H9 (cell line): ENCODE data around the gene CDH15. TPM values are rescaled to one million over a fixed set of nuclear protein-coding genes. Genes with fewer than 3 reads are reported as not detected.

Experiments used
- DNase-seq: peaks from one replicate; pipeline ENCODE4 v3.0.0-alpha.2; 2017
- H2AFZ ChIP-seq: one replicate; pipeline ENCODE4 v1.6.1; 2013; ENCODE audit warnings: mild to moderate bottlenecking, low read length, control low read depth, moderate library complexity
- H2AK5ac ChIP-seq: 2 replicates; pipeline ENCODE4 v1.6.1; 2013; ENCODE audit warnings: low read length, control low read depth, mixed read lengths; ENCODE audit not compliant: insufficient read length
- H2BK120ac ChIP-seq: one replicate; pipeline ENCODE4 v1.6.1; 2013; ENCODE audit warnings: low read depth, mild to moderate bottlenecking, low read length, control low read depth, inconsistent platforms; ENCODE audit not compliant: poor library complexity, severe bottlenecking
- H2BK12ac ChIP-seq: 2 replicates; pipeline ENCODE4 v1.6.1; 2013; ENCODE audit warnings: low read length, control low read depth, mixed read lengths, low read depth; ENCODE audit not compliant: insufficient read length
- H2BK15ac ChIP-seq: 2 replicates; pipeline ENCODE4 v1.6.1; 2013; ENCODE audit warnings: low read depth, low read length, control low read depth
- H2BK20ac ChIP-seq: one replicate; pipeline ENCODE4 v1.6.1; 2013; ENCODE audit warnings: low read depth, mild to moderate bottlenecking, low read length, control low read depth, inconsistent platforms; ENCODE audit not compliant: poor library complexity, severe bottlenecking
- H2BK5ac ChIP-seq: 2 replicates; pipeline ENCODE4 v1.6.1; 2013; ENCODE audit warnings: low read length, control low read depth, mixed read lengths; ENCODE audit not compliant: insufficient read length
- H3K14ac ChIP-seq: 2 replicates; pipeline ENCODE4 v1.6.1; 2013; ENCODE audit warnings: low read length, control low read depth; ENCODE audit not compliant: insufficient read depth
- H3K18ac ChIP-seq: 2 replicates; pipeline ENCODE4 v1.6.1; 2013; ENCODE audit warnings: low read depth, mild to moderate bottlenecking, mixed read lengths, low read length, control low read depth; ENCODE audit not compliant: insufficient read length
- H3K23ac ChIP-seq: 2 replicates; pipeline ENCODE4 v1.6.1; 2013; ENCODE audit warnings: low read length, control low read depth, mixed read lengths, low read depth; ENCODE audit not compliant: insufficient read length
- H3K23me2 ChIP-seq: 2 replicates; pipeline ENCODE4 v1.6.1; 2013; ENCODE audit warnings: low read depth, mild to moderate bottlenecking, mixed read lengths, low read length, control low read depth; ENCODE audit not compliant: insufficient read length, poor library complexity, severe bottlenecking
- H3K27ac ChIP-seq: 2 replicates; pipeline ENCODE4 v1.5.1; 2013; ENCODE audit warnings: low read length, control low read depth, mixed read lengths, low read depth; ENCODE audit not compliant: insufficient read length
- H3K27me3 ChIP-seq: 2 replicates; pipeline ENCODE4 v1.6.1; 2013; ENCODE audit warnings: low read length, control low read depth, inconsistent platforms; ENCODE audit not compliant: insufficient read depth
- H3K4ac ChIP-seq: 2 replicates; pipeline ENCODE4 v1.6.1; 2013; ENCODE audit warnings: low read depth, mild to moderate bottlenecking, control low read depth, inconsistent platforms, low read length, moderate library complexity
- H3K4me1 ChIP-seq: 2 replicates; pipeline ENCODE4 v1.6.1; 2013; ENCODE audit warnings: low read length, control low read depth, inconsistent platforms; ENCODE audit not compliant: insufficient read depth
- H3K4me2 ChIP-seq: 2 replicates; pipeline ENCODE4 v1.6.1; 2013; ENCODE audit warnings: low read length, control low read depth, mixed read lengths; ENCODE audit not compliant: insufficient read length, insufficient read depth
- H3K56ac ChIP-seq: 2 replicates; pipeline ENCODE4 v1.6.1; 2013; ENCODE audit warnings: low read depth, mild to moderate bottlenecking, mixed read lengths, low read length, control low read depth; ENCODE audit not compliant: insufficient read length
- H3K79me1 ChIP-seq: 2 replicates; pipeline ENCODE4 v1.6.1; 2013; ENCODE audit warnings: low read depth, mild to moderate bottlenecking, moderate library complexity, low read length, control low read depth, inconsistent platforms; ENCODE audit not compliant: insufficient read depth, poor library complexity, severe bottlenecking
- H3K79me2 ChIP-seq: 2 replicates; pipeline ENCODE4 v1.6.1; 2013; ENCODE audit warnings: low read length, control low read depth, inconsistent platforms; ENCODE audit not compliant: insufficient read depth
- H3K9ac ChIP-seq: 2 replicates; pipeline ENCODE4 v1.6.1; 2013; ENCODE audit warnings: low read length, control low read depth, mixed read lengths; ENCODE audit not compliant: insufficient read length; ENCODE audit errors: extremely low read depth
- H3K9me3 ChIP-seq: one replicate; pipeline ENCODE4 v1.6.1; 2013; ENCODE audit warnings: low read depth, low read length, inconsistent platforms; ENCODE audit not compliant: control insufficient read depth
- H3T11ph ChIP-seq: one replicate; pipeline ENCODE4 v1.6.1; 2013; ENCODE audit warnings: mild to moderate bottlenecking, low read length, control low read depth, inconsistent platforms
- H4K20me1 ChIP-seq: one replicate; pipeline ENCODE4 v1.6.1; 2013; ENCODE audit not compliant: control insufficient read depth, insufficient read length, insufficient read depth
- H4K5ac ChIP-seq: 2 replicates; pipeline ENCODE4 v1.6.1; 2013; ENCODE audit warnings: low read depth, mild to moderate bottlenecking, mixed read lengths, low read length, control low read depth; ENCODE audit not compliant: insufficient read length
- H4K8ac ChIP-seq: replicated peaks from 2 replicates; pipeline ENCODE4 v1.6.1; 2013; ENCODE audit warnings: low read length, control low read depth, mixed read lengths, low read depth; ENCODE audit not compliant: insufficient read length
- H4K91ac ChIP-seq: 2 replicates; pipeline ENCODE4 v1.6.1; 2013; ENCODE audit warnings: low read depth, mild to moderate bottlenecking, moderate library complexity, mixed read lengths, low read length, control low read depth; ENCODE audit not compliant: insufficient read length
- H3K27ac Mint-ChIP-seq, 3 experiments: 2 replicates in 2 of 3; 3 replicates in 1 of 3; pipeline ENCODE4 v1.8.0; 2020 to 2021; ENCODE audit warnings: mixed read lengths in 3 of 3, mild to moderate bottlenecking in 1 of 3, moderate library complexity in 1 of 3
- H3K27me3 Mint-ChIP-seq: 2 replicates; pipeline ENCODE4 v1.8.0; 2021; ENCODE audit warnings: low read depth, mild to moderate bottlenecking, moderate library complexity, mixed read lengths
- H3K36me3 Mint-ChIP-seq, 3 experiments: 2 replicates in 2 of 3; 3 replicates in 1 of 3; pipeline ENCODE4 v1.8.0; 2020 to 2021; ENCODE audit warnings: low read depth in 3 of 3, mixed read lengths in 3 of 3; ENCODE audit not compliant: insufficient read depth in 1 of 3
- H3K4me1 Mint-ChIP-seq, 2 experiments: 2 replicates each; pipeline ENCODE4 v1.8.0; 2020; ENCODE audit warnings: mixed read lengths in 2 of 2
- H3K4me3 Mint-ChIP-seq, 2 experiments: 2 replicates in 1 of 2; 3 replicates in 1 of 2; pipeline ENCODE4 v1.8.0; 2020 to 2021; ENCODE audit warnings: mild to moderate bottlenecking in 2 of 2, mixed read lengths in 2 of 2, moderate library complexity in 1 of 2
- H3K9me3 Mint-ChIP-seq, 2 experiments: 2 replicates in 1 of 2; 3 replicates in 1 of 2; pipeline ENCODE4 v1.8.0; 2020; ENCODE audit warnings: mild to moderate bottlenecking in 2 of 2, mixed read lengths in 2 of 2, moderate library complexity in 1 of 2
- WGBS: extraction: QIAGEN DNeasy Blood & Tissue Kit; methylation state at CpG from one replicate; pipeline ENCODE4 v1.1.7; 2013; ENCODE audit warnings: missing lambda C conversion rate, low lambda C conversion rate, mixed read lengths; ENCODE audit not compliant: insufficient read length; ENCODE audit errors: extremely low coverage; 5-methylcytosine and 5-hydroxymethylcytosine counted together
- total RNA-seq: library from RNA; stranded (reverse); gene quantifications from 2 replicates; pipeline ENCODE4 v1.2.1, GENCODE V29; 2021
- TF ChIP-seq, protein P1 (sequence below): fragments of 200-600 bp; sonication (generic); conservative IDR thresholded peaks from 3 replicates; pipeline ENCODE4 v1.8.0; 2021; ENCODE audit warnings: antibody characterized with exemption, mild to moderate bottlenecking

The CDH15 gene
- total RNA-seq, 1 experiment from 2014 or later, result 0.28 TPM

DNA sequence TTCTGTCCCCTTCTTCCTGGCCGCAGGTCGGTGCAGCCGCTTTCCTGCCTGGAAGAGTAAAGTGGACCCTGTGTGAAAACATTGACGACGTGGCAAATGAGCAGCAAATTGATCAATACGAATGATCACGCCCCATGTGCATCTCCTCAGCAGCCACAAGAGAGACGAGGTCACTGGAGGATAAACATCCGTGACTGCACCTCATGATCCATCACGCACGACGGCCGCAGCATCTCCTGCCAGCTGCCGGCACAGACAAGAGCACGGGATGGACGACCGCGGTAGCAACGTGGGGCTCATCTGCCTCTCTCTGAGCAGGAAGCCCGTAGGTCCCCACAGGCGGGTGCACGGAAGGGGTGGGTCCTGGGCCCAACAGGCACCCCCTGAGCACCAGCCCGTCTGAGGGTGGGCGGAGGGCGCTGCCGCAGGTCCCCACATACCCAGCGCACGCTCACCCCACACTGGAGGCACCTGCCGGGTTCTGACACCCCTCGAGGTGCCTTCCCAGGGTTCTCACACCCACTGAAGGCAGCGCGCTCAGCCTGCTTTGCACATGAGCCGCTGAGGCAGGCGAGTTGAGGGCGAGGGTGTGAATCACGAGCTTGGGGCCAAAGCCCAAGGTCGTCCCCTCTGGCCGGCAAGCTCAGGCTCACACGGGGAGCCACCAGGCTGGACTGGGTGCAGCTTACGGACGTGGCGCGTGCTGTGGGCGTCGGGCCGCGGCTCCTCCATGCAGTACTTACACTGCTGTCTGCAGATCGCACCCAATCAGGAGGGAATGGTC is 12.3 kb upstream of the CDH15 start:
- Histone ChIP-seq H3K23me2 (no peaks in the 10 kb centered on the region), H2AFZ (no peak overlapping the region), H3T11ph (no peak overlapping the region), H2BK120ac (no peak overlapping the region), H3K79me2 (no peaks in the 10 kb centered on the region), H3K27me3 (no peaks in the 10 kb centered on the region), H4K20me1 (no peaks in the 10 kb centered on the region), H3K9ac (no peak overlapping the region), H3K4me2 (no peak overlapping the region), H2BK5ac (no peak overlapping the region), H2BK20ac (no peak overlapping the region), H2BK12ac (no peak overlapping the region), H3K4ac (no peak overlapping the region), H3K18ac (no peak overlapping the region), H3K27ac (no peak overlapping the region), H3K9me3 (no peaks in the 10 kb centered on the region), H4K91ac (no peak overlapping the region), H3K23ac (no peak overlapping the region), H4K5ac (no peak overlapping the region), H3K14ac (no peak overlapping the region; the same call in 1 of the 2 replicates), H2AK5ac (no peak overlapping the region), H3K79me1 (no peaks in the 10 kb centered on the region), H3K56ac (no peak overlapping the region), H4K8ac (no peak overlapping the region), H3K4me1 (no peaks in the 10 kb centered on the region), H2BK15ac (no peak overlapping the region)
- Mint-ChIP-seq H3K4me3 (no peak overlapping the region), H3K36me3 (no peaks in the 10 kb centered on the region; a peak in 1 of 7 replicates), H3K9me3 (peaks cover 11 to 16% of the 10 kb centered on the region in 2 experiments), H3K27me3 (peaks cover 28% of the 10 kb centered on the region), H3K4me1 (no peaks in the 10 kb centered on the region), H3K27ac (no peak overlapping the region; a peak in 1 of 7 replicates)
- no CpG with 5 or more reads among the region's 48 CpGs for WGBS
- TF ChIP-seq, protein P1, sequence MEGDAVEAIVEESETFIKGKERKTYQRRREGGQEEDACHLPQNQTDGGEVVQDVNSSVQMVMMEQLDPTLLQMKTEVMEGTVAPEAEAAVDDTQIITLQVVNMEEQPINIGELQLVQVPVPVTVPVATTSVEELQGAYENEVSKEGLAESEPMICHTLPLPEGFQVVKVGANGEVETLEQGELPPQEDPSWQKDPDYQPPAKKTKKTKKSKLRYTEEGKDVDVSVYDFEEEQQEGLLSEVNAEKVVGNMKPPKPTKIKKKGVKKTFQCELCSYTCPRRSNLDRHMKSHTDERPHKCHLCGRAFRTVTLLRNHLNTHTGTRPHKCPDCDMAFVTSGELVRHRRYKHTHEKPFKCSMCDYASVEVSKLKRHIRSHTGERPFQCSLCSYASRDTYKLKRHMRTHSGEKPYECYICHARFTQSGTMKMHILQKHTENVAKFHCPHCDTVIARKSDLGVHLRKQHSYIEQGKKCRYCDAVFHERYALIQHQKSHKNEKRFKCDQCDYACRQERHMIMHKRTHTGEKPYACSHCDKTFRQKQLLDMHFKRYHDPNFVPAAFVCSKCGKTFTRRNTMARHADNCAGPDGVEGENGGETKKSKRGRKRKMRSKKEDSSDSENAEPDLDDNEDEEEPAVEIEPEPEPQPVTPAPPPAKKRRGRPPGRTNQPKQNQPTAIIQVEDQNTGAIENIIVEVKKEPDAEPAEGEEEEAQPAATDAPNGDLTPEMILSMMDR, result no peak
- no peak for DNase-seq
